Nephron (organoid): ENCODE data around the gene OR2AG2.
"Not testable (repeated sequence)": the region's sequence is repeated elsewhere in the genome, so short reads cannot be mapped to it uniquely, and the experiment has no call there.

Source experiments
- H3K27ac Mint-ChIP-seq, 3 experiments: 2 replicates each; pipeline ENCODE4 v1.8.0; 2020; ENCODE audit warnings: mixed read lengths in 3 of 3, mild to moderate bottlenecking in 2 of 3, moderate library complexity in 1 of 3
- H3K27me3 Mint-ChIP-seq: 2 replicates; pipeline ENCODE4 v1.8.0; 2021; ENCODE audit warnings: low read depth, mild to moderate bottlenecking, moderate library complexity, mixed read lengths
- H3K36me3 Mint-ChIP-seq: 2 replicates; pipeline ENCODE4 v1.8.0; 2020; ENCODE audit warnings: low read depth, mixed read lengths
- H3K4me1 Mint-ChIP-seq: 2 replicates; pipeline ENCODE4 v1.8.0; 2020; ENCODE audit warnings: mixed read lengths
- H3K4me3 Mint-ChIP-seq, 3 experiments: 2 replicates each; pipeline ENCODE4 v1.8.0; 2020; ENCODE audit warnings: mild to moderate bottlenecking in 3 of 3, mixed read lengths in 3 of 3, moderate library complexity in 2 of 3
- H3K9me3 Mint-ChIP-seq: 2 replicates; pipeline ENCODE4 v1.8.0; 2020; ENCODE audit warnings: mixed read lengths
- TF ChIP-seq, protein P1 (sequence below), 3 experiments: fragments of 200-600 bp; sonication (generic); IDR thresholded peaks; one replicate each; pipeline ENCODE4 v1.5.0; 2021; ENCODE audit warnings: antibody characterized with exemption in 3 of 3; ENCODE audit not compliant: unreplicated experiment in 3 of 3

Gene OR2AG2, protein sequence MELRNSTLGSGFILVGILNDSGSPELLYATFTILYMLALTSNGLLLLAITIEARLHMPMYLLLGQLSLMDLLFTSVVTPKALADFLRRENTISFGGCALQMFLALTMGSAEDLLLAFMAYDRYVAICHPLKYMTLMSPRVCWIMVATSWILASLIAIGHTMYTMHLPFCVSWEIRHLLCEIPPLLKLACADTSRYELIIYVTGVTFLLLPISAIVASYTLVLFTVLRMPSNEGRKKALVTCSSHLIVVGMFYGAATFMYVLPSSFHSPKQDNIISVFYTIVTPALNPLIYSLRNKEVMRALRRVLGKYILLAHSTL

DNA sequence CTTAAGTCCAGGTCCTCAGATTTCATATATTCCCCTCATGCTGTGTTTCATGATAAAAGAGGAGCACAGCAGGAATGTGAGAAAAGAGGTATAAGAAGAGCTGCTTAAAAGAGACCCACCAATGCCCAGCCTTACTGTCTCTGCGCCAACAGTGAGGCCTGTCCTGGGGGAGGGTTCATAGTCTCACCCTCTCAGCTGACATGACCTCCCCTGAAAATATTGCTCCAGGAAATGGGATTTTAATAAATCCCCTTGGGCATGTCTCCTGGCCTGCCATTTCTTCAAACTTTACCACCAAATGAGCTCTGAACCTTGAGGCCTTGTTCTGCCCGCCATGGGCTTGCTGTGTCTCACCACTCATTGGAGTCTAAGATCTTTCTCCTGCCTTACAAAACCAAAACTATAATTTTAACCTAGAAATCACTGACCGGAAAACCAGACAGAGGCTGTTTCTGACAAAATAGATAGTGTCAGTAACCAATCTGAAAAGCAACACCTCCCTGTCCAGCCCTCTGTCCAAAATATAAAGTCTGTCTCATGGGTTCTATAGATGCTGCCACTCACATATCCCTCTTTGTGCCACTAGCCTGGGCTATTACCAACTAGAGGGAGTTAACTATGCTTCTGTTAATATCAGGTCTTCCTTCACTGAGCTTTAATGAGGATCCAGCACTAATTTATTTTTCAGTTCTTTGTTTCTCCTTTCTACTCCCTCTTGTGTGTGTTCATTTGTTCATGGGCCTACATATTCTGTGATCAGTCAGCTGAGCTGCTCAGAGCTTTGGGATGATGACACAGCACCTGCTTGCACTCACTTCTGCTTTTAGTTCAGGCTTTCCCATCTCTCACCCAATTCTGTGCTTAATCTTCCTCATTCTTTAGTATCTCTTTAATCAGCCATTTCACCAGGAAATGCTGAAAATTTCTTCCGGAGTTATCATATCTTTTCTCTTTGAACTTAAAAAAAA lies at the start of gene OR2AG2:
TSS of gene OR2AG2 (minus strand) at position 51 of the 968 bp plus-strand sequence. CDS start 3,019 bp downstream, outside the sequence.
- Mint-ChIP-seq H3K4me1 (no peaks in the 10 kb centered on the region), H3K9me3 (no peaks in the 10 kb centered on the region), H3K27ac (peak within 1 kb of the TSS in 1 of 3 experiments; percentile 19), H3K4me3 (no peak within 1 kb of the TSS), H3K27me3 (no peaks in the 10 kb centered on the region), H3K36me3 (no peaks in the 10 kb centered on the region)
- TF ChIP-seq, protein P1, sequence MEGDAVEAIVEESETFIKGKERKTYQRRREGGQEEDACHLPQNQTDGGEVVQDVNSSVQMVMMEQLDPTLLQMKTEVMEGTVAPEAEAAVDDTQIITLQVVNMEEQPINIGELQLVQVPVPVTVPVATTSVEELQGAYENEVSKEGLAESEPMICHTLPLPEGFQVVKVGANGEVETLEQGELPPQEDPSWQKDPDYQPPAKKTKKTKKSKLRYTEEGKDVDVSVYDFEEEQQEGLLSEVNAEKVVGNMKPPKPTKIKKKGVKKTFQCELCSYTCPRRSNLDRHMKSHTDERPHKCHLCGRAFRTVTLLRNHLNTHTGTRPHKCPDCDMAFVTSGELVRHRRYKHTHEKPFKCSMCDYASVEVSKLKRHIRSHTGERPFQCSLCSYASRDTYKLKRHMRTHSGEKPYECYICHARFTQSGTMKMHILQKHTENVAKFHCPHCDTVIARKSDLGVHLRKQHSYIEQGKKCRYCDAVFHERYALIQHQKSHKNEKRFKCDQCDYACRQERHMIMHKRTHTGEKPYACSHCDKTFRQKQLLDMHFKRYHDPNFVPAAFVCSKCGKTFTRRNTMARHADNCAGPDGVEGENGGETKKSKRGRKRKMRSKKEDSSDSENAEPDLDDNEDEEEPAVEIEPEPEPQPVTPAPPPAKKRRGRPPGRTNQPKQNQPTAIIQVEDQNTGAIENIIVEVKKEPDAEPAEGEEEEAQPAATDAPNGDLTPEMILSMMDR (IDR thresholded peaks at IDR 0.05; ENCODE audit: unreplicated experiment in 3 of 3) = no peak

DNA sequence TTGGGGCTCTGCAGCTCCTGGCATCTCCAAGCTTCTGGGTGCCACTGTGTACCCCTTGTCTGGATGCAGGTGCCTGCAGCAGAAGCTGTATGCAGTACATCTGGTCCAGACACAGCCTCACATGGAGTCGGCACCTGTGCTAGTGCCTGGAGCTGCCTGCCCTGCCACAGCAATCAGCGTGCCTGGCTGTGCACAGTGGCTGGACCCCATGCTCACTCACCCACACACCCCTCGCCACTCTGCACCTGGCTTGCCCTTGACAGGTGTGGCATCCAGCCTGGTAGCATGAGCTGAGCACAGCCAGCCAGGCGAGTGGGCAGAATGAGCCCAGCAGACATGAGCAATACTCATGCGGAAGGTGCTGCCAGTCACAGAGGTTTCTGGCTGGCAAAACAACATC lies 47.2 kb upstream of the OR2AG2 start:
- Mint-ChIP-seq H3K27ac (no peak overlapping the region), H3K4me1 (no peaks in the 10 kb centered on the region), H3K4me3 (no peak overlapping the region), H3K9me3 (no peaks in the 10 kb centered on the region), H3K36me3 (no peaks in the 10 kb centered on the region), H3K27me3 (no peaks in the 10 kb centered on the region)
- TF ChIP-seq, protein P1 (IDR thresholded peaks at IDR 0.05; ENCODE audit: unreplicated experiment in 3 of 3) = no peak

DNA sequence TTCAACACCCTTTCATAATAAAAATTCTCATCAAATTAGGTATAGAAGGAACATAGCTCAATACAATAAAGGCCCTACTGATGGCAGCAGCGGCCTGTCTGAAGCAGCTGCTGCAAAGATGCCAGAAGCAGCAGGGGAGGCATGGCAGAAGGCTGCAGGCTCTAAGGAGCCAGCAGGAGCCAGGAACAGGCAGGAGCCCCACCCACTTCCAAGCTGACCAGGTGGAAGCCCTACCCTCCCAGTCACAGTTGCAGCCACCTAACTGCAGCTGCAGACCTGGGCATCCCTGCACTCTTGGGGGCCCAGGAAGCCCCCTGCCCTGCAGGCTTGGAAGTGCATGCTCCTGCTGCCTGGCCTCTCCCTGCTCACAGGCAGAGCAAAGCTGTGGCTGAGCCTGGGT lies 45.9 kb upstream of the OR2AG2 start:
- Mint-ChIP-seq H3K27ac (no peak overlapping the region), H3K9me3 (no peaks in the 10 kb centered on the region), H3K27me3 (no peaks in the 10 kb centered on the region), H3K4me1 (no peaks in the 10 kb centered on the region), H3K4me3 (no peak overlapping the region), H3K36me3 (no peaks in the 10 kb centered on the region)
- TF ChIP-seq, protein P1 (IDR thresholded peaks at IDR 0.05; ENCODE audit: unreplicated experiment in 3 of 3) = no peak

DNA sequence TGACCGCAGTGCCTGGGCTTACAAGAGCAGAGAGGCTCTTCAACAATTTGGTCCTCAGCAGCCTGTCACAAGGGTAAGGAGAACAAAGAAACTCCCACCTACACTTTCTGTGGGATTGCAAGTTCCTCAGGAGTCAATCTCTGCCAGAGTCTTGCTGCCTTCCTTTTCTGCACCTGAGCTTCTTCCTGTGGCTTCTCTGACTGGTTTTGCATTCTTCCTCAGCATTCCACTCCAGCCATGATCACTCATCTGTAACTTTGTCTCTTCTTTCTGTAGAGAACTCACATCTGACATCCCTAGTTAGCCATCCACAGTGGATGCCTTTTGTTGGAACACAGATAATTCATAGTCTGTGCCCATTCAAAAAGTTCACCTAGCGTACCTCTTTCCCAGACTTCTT lies 41.9 kb upstream of the OR2AG2 start:
- Mint-ChIP-seq H3K9me3 (no peaks in the 10 kb centered on the region), H3K36me3 (no peaks in the 10 kb centered on the region), H3K4me3 (no peak overlapping the region), H3K27ac (no peak overlapping the region), H3K4me1 (no peaks in the 10 kb centered on the region), H3K27me3 (no peaks in the 10 kb centered on the region)
- TF ChIP-seq, protein P1 (IDR thresholded peaks at IDR 0.05; ENCODE audit: unreplicated experiment in 3 of 3) = no peak

DNA sequence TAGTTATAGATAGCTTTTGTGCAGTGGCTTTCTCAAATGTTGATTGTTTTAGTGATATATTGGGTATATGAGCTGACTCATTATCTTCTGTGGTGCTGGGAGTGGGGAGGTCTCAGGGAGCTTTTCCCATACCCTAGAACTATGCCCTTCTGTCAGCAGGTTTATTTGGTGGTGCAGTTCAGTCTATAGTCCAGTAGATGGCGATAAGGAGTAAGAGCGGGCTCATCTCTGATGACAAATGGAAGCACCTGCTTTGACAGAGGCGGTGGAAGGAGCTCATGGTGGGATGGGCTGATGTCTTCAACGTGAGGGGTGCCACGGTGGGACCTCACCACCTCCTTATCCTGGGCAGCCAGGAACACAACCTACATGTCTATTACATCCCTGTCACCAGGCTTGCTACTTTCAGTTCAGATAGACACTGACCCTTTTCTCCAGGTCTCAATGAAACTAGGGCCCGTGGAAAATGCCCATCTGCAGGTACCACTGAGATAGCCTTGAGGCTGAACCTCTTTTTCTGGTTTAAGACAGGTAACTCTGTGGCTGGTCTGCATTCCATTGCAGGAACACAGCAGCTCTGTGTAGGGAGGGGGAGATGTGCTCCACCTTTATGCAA lies 40.7 kb upstream of the OR2AG2 start:
- H3K4me1 Mint-ChIP-seq = no peaks in the 10 kb centered on the region
- H3K9me3 Mint-ChIP-seq = no peaks in the 10 kb centered on the region
- H3K27me3 Mint-ChIP-seq = peaks cover 4% of the 10 kb centered on the region
- H3K4me3 Mint-ChIP-seq = no peak overlapping the region
- H3K27ac Mint-ChIP-seq = no peak overlapping the region
- TF ChIP-seq, protein P1 (IDR thresholded peaks at IDR 0.05; ENCODE audit: unreplicated experiment in 3 of 3) = peak; percentile 82 to 86 (median 82)
- H3K36me3 Mint-ChIP-seq = no peaks in the 10 kb centered on the region

DNA sequence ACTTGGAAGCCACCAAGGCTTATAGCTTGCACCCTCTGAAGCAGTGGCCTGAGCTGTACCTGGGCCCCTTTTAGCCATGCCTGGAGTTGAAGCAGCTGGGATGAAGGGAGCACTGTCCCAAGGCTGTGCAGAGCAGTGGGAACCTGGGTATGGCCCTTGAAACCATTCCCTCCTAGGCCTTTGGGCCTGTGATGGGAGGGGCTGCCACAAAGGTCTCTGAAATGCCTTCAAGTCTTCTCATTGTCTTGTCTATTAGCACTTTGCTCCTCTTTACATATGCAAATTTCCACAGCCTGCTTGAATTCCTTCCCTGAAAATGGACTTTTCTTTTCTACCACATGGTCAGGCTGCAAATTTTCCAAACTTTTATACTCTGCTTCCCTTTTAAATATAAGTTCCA lies 29.3 kb upstream of the OR2AG2 start:
- H3K27me3 Mint-ChIP-seq, H3K9me3 Mint-ChIP-seq, H3K4me3 Mint-ChIP-seq, H3K27ac Mint-ChIP-seq, H3K36me3 Mint-ChIP-seq, H3K4me1 Mint-ChIP-seq: not testable (repeated sequence)
